Glutamatergic neuron (in vitro differentiated cells): Measurements from ENCODE around the gene SEC23IP. TPM values are rescaled to one million over a fixed set of nuclear protein-coding genes. Genes with fewer than 3 reads are reported as not detected.

Experiments used
- DNase-seq: peaks from one replicate; pipeline ENCODE4 v3.0.0; 2022
- H3K27ac Mint-ChIP-seq: one replicate; pipeline ENCODE4 v1.8.0; 2020; ENCODE audit warnings: mild to moderate bottlenecking, mixed read lengths, inconsistent platforms; ENCODE audit not compliant: unreplicated experiment
- H3K27me3 Mint-ChIP-seq: one replicate; pipeline ENCODE4 v1.8.0; 2020; ENCODE audit warnings: mild to moderate bottlenecking, moderate library complexity, mixed read lengths, inconsistent platforms; ENCODE audit not compliant: unreplicated experiment
- H3K36me3 Mint-ChIP-seq: one replicate; pipeline ENCODE4 v1.8.0; 2020; ENCODE audit warnings: mild to moderate bottlenecking, mixed read lengths, inconsistent platforms; ENCODE audit not compliant: unreplicated experiment
- H3K4me1 Mint-ChIP-seq: one replicate; pipeline ENCODE4 v1.8.0; 2020; ENCODE audit warnings: mild to moderate bottlenecking, low read depth, mixed read lengths, inconsistent platforms; ENCODE audit not compliant: unreplicated experiment
- H3K4me3 Mint-ChIP-seq: one replicate; pipeline ENCODE4 v1.8.0; 2020; ENCODE audit warnings: mild to moderate bottlenecking, mixed read lengths, inconsistent platforms; ENCODE audit not compliant: unreplicated experiment
- H3K9me3 Mint-ChIP-seq: one replicate; pipeline ENCODE4 v1.8.0; 2020; ENCODE audit warnings: mild to moderate bottlenecking, moderate library complexity, mixed read lengths, inconsistent platforms; ENCODE audit not compliant: unreplicated experiment
- CTCF ChIP-seq: fragments of 200-600 bp; sonication (generic); IDR thresholded peaks from one replicate; pipeline ENCODE4 v1.5.0; 2021; ENCODE audit not compliant: partially characterized antibody, unreplicated experiment
- microRNA-seq: library from miRNA; unstranded; fragments of <30 nt; microRNA quantifications from one replicate; pipeline ENCODE4, GENCODE V29; 2020; ENCODE audit not compliant: unreplicated experiment
- total RNA-seq: library from RNA; stranded (reverse); fragmentation: NEBNext Ultra II Directional; extraction: Animal tissue kit (Norgen Biotek cat#: 25700); gene quantifications from one replicate; pipeline ENCODE4 v1.2.1, GENCODE V29; 2021; ENCODE audit not compliant: unreplicated experiment

The SEC23IP gene
- total RNA-seq, 1 donor from 2014 or later: 65.0 TPM

- H3K4me3 Mint-ChIP-seq: no peak overlapping the region
- peaks cover 4% of the 10 kb centered on the region for H3K9me3 Mint-ChIP-seq
- no peak for TF ChIP-seq CTCF
- peaks cover 2% of the 10 kb centered on the region for H3K4me1 Mint-ChIP-seq
- DNase-seq: no peak
- peaks cover 5% of the 10 kb centered on the region for H3K36me3 Mint-ChIP-seq
- no peaks in the 10 kb centered on the region for H3K27me3 Mint-ChIP-seq
- no peak overlapping the region for H3K27ac Mint-ChIP-seq
These were observed 89.3 kb downstream of the SEC23IP start for GRCh38 chr10:119981826-119982225.

- no peaks in the 10 kb centered on the region for H3K27me3 Mint-ChIP-seq
- peaks cover 5% of the 10 kb centered on the region for H3K36me3 Mint-ChIP-seq
- H3K9me3 Mint-ChIP-seq: peaks cover 4% of the 10 kb centered on the region
- H3K4me1 Mint-ChIP-seq: no peaks in the 10 kb centered on the region
- no peak for TF ChIP-seq CTCF
- H3K4me3 Mint-ChIP-seq: no peak overlapping the region
- DNase-seq: no peak
- no peak overlapping the region for H3K27ac Mint-ChIP-seq
These were observed 95.8 kb downstream of the SEC23IP start for GRCh38 chr10:119988333-119988732.

- peaks cover 1% of the 10 kb centered on the region for H3K9me3 Mint-ChIP-seq
- no peaks in the 10 kb centered on the region for H3K27me3 Mint-ChIP-seq
- H3K27ac Mint-ChIP-seq: no peak overlapping the region
- no peaks in the 10 kb centered on the region for H3K36me3 Mint-ChIP-seq
- no peak for TF ChIP-seq CTCF
- no peaks in the 10 kb centered on the region for H3K4me1 Mint-ChIP-seq
- H3K4me3 Mint-ChIP-seq: no peak overlapping the region
- DNase-seq: no peak
These were observed 97.4 kb downstream of the SEC23IP start for GRCh38 chr10:119989966-119990365.

GRCh38 chr10:119991066-119991465, 98.5 kb downstream of the SEC23IP start:
- Mint-ChIP-seq H3K9me3 (no peaks in the 10 kb centered on the region), H3K36me3 (peaks cover 7% of the 10 kb centered on the region), H3K27me3 (no peaks in the 10 kb centered on the region), H3K27ac (no peak overlapping the region), H3K4me1 (no peaks in the 10 kb centered on the region), H3K4me3 (no peak overlapping the region)
- TF ChIP-seq CTCF: no peak
- DNase-seq: no peak

- no peak for DNase-seq
- H3K36me3 Mint-ChIP-seq: peaks cover 15% of the 10 kb centered on the region
- H3K27me3 Mint-ChIP-seq: no peaks in the 10 kb centered on the region
- H3K27ac Mint-ChIP-seq: no peak overlapping the region
- no peak overlapping the region for H3K4me3 Mint-ChIP-seq
- no peaks in the 10 kb centered on the region for H3K4me1 Mint-ChIP-seq
- peaks cover 4% of the 10 kb centered on the region for H3K9me3 Mint-ChIP-seq
- no peak for TF ChIP-seq CTCF
These were observed 99.3 kb downstream of the SEC23IP start for GRCh38 chr10:119991816-119992215.

Small RNA genes lying within 50 kb of the gene (microRNA-seq; reads per million reads assigned to microRNA genes)
- 0.83 reads per million for gene MIR4682

Other genes starting within 250 kb of the SEC23IP start
- 15.7 TPM for gene BAG3, start 241.3 kb upstream of the SEC23IP start, total RNA-seq
- 186 TPM for gene INPP5F, start 166.7 kb upstream of the SEC23IP start, total RNA-seq
- 37.5 TPM for gene MCMBP, start 19.9 kb upstream of the SEC23IP start, total RNA-seq